Endothelial cell of umbilical vein (primary cell): Measurements from ENCODE around the gene CARD11. TPM values are rescaled to one million over a fixed set of nuclear protein-coding genes. Genes with fewer than 3 reads are reported as not detected.
A peak's percentile ranks its signal among the peaks of the same experiment; 100 is the strongest.

ENCODE experiments used
- BruUV-seq: library from RNA; stranded (reverse); fragments of 400-500 nt; replicated peaks from 2 replicates; lab custom pipeline; 2021; lab: Mats Ljungman, UMichigan
- CTCF ChIA-PET: fragments of 300-600, 350-600 bp; sonication (Branson Sonifier 250); formaldehyde crosslinking; loops from one replicate; lab custom pipeline; 2021; ENCODE audit warnings: antibody characterized with exemption, inconsistent platforms; lab: Charles Lee
- POLR2A ChIA-PET: fragments of 300-600, 350-600 bp; sonication (Branson Sonifier 250); formaldehyde crosslinking; loops from one replicate; lab custom pipeline; 2021; ENCODE audit warnings: antibody characterized with exemption, inconsistent platforms; lab: Charles Lee
- DNase-seq: peaks from one replicate; pipeline ENCODE4 v3.0.0-alpha.2; 2011; ENCODE audit warnings: low read depth, low spot score
- FAIRE-seq: peaks from 2 replicates; lab custom pipeline; 2011; peaks lifted over from hg19 to GRCh38; lab: Jason Lieb, UNC
- H2AFZ ChIP-seq: 2 replicates; pipeline ENCODE4 v1.6.0; 2012; ENCODE audit warnings: low read depth, low read length, control low read depth, inconsistent platforms
- H3K27ac ChIP-seq: 2 replicates; pipeline ENCODE4 v1.5.1; 2011; ENCODE audit warnings: low read depth, mild to moderate bottlenecking, control low read depth, low read length, moderate library complexity; ENCODE audit not compliant: insufficient read depth
- H3K27me3 ChIP-seq, 2 experiments: 2 replicates each; pipeline versions ENCODE4 v1.6.0 to v1.6.1; 2011; ENCODE audit warnings: low read length in 2 of 2, mixed read lengths in 1 of 2; ENCODE audit not compliant: control insufficient read depth in 2 of 2, insufficient read depth in 2 of 2
- H3K36me3 ChIP-seq, 2 experiments: 2 replicates in 1 of 2; 3 replicates in 1 of 2; pipeline ENCODE4 v1.5.1; 2011; ENCODE audit warnings: low read length in 2 of 2, mild to moderate bottlenecking in 1 of 2, moderate library complexity in 1 of 2; ENCODE audit not compliant: control insufficient read depth in 2 of 2, insufficient read depth in 2 of 2; ENCODE audit errors: extremely low read depth in 1 of 2
- H3K4me1 ChIP-seq: 3 replicates; pipeline ENCODE4 v1.5.1; 2011; ENCODE audit warnings: mild to moderate bottlenecking, low read length; ENCODE audit not compliant: control insufficient read depth, insufficient read depth; ENCODE audit errors: extremely low read depth
- H3K4me2 ChIP-seq: 2 replicates; pipeline ENCODE4 v1.6.1; 2011; ENCODE audit warnings: low read length, control low read depth, mixed read lengths; ENCODE audit not compliant: insufficient read depth
- H3K4me3 ChIP-seq, 3 experiments: fragments of 200-600 bp in 1 of 3; sonication (generic), shearing (Covaris generic) in 1 of 3; replicated peaks in 1 of 3; 2 replicates each; pipeline ENCODE4 v1.5.1; 2011 to 2016; ENCODE audit warnings: control low read depth in 3 of 3, low read length in 3 of 3, mild to moderate bottlenecking in 2 of 3, inconsistent platforms in 1 of 3, low read depth in 1 of 3, moderate library complexity in 1 of 3; ENCODE audit not compliant: insufficient read depth in 1 of 3
- H3K79me2 ChIP-seq: 2 replicates; pipeline ENCODE4 v1.6.0; 2012; ENCODE audit warnings: low read length, inconsistent platforms; ENCODE audit not compliant: control insufficient read depth, insufficient read depth
- H3K9ac ChIP-seq: replicated peaks from 2 replicates; pipeline ENCODE3; 2011; ENCODE audit warnings: low read length, control low read depth; ENCODE audit not compliant: insufficient read depth; ENCODE audit errors: extremely low read depth
- H3K9me1 ChIP-seq: replicated peaks from 3 replicates; pipeline ENCODE4 v1.6.0; 2011; ENCODE audit warnings: mild to moderate bottlenecking, low read length; ENCODE audit not compliant: control insufficient read depth, insufficient read depth; ENCODE audit errors: extremely low read depth
- H3K9me3 ChIP-seq: replicated peaks from 2 replicates; pipeline ENCODE4 v1.5.1; 2012; ENCODE audit warnings: low read length, inconsistent platforms; ENCODE audit not compliant: control insufficient read depth, insufficient read depth
- H4K20me1 ChIP-seq: replicated peaks from 2 replicates; pipeline ENCODE3; 2011; ENCODE audit warnings: mild to moderate bottlenecking, low read length; ENCODE audit not compliant: control insufficient read depth, insufficient read depth; ENCODE audit errors: extremely low read depth
- GATA2 ChIP-seq: IDR thresholded peaks from 2 replicates; pipeline ENCODE4 v1.7.0; 2011; ENCODE audit warnings: low read depth, mild to moderate bottlenecking, moderate library complexity, mixed read lengths, low read length; ENCODE audit not compliant: insufficient read length, insufficient read depth
- dilution Hi-C: fragments of 300-500 bp; cut with MboI; formaldehyde crosslinking; loops from one replicate; pipeline ENCODE4 v1.15.0; 2019; ENCODE audit warnings: low sequenced_read_pairs; ENCODE audit not compliant: extremely low pct_ligation_motif_present
- intact Hi-C: fragments of 100-400 bp; cut with micrococcal nuclease; formaldehyde crosslinking; loops from one replicate; pipeline ENCODE4 v1.10.0; 2022
- polyA plus RNA-seq, 4 experiments: library from polyadenylated mRNA; depleted of rRNA in 3 of 4; stranded (reverse) in 3 of 4; unstranded in 1 of 4; fragments of >200 nt; gene quantifications; 2 replicates each; pipeline versions ENCODE4 v1.2.1 to v1.2.3, GENCODE V29; 2011 to 2012; ENCODE audit warnings: missing spikeins in 1 of 4
- total RNA-seq: library from RNA; stranded (reverse); gene quantifications from 2 replicates; pipeline ENCODE4 v1.2.3, GENCODE V29; 2021
- TF ChIP-seq, protein P1 (sequence below), 2 donors: IDR thresholded peaks; 1 replicate in 1 of 2; 2 replicates in 1 of 2; pipeline ENCODE4 v1.5.1; 2011; ENCODE audit warnings: low read length in 2 of 2, mild to moderate bottlenecking in 2 of 2, moderate library complexity in 2 of 2, control low read depth in 1 of 2, inconsistent platforms in 1 of 2, low read depth in 1 of 2; ENCODE audit not compliant: insufficient read depth in 1 of 2; ENCODE audit errors: extremely low read depth in 1 of 2

Gene CARD11
- total and polyA plus RNA-seq, 2 donors (not counting 3 experiments of a cell fraction or from before 2014, with no cell fraction given), result 20.4 to 41.8 TPM

DNA sequence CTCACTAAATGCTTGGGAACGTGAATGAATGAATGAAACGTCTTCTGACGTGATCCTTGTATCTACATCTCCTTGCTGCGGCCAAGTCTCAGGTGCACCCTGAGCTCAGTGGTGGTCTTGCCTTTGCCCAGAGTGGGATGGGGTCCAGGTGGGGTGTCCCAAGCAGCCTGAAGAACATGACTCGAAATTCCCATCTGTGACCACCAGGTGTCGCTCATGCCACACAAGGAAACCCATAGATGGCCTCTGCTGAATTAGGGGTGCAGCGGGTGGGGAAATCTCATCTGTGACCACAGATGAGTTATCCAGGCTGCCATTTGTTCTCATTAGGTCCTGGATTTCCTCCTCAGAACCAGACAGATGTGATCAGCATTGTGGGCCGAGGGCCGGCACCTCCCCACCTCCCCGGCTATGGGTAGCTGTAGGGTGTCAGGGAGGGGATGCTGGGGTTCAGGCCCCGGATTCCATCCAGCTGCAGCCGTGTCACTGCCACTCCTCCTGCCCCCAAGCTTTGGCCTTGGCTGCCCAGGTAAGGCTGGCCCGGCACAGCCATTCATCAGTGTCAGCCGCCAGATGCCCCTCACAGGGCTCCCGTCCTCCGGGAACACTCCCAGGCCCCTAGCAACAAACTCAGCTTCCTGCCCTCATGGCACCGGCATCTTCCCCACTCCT is 178.5 kb downstream of the CARD11 start:
- Histone ChIP-seq H3K4me2 (no peak overlapping the region), H4K20me1 (no peaks in the 10 kb centered on the region), H3K79me2 (no peaks in the 10 kb centered on the region), H3K9ac (no peak overlapping the region), H3K4me1 (peaks cover 23% of the 10 kb centered on the region), H3K9me1 (no peaks in the 10 kb centered on the region), H2AFZ (no peak overlapping the region), H3K36me3 (no peaks in the 10 kb centered on the region), H3K27ac (no peak overlapping the region), H3K27me3 (no peaks in the 10 kb centered on the region), H3K4me3 (no peak overlapping the region), H3K9me3 (no peaks in the 10 kb centered on the region)
- no peak for TF ChIP-seq GATA2
- TF ChIP-seq, protein P1, sequence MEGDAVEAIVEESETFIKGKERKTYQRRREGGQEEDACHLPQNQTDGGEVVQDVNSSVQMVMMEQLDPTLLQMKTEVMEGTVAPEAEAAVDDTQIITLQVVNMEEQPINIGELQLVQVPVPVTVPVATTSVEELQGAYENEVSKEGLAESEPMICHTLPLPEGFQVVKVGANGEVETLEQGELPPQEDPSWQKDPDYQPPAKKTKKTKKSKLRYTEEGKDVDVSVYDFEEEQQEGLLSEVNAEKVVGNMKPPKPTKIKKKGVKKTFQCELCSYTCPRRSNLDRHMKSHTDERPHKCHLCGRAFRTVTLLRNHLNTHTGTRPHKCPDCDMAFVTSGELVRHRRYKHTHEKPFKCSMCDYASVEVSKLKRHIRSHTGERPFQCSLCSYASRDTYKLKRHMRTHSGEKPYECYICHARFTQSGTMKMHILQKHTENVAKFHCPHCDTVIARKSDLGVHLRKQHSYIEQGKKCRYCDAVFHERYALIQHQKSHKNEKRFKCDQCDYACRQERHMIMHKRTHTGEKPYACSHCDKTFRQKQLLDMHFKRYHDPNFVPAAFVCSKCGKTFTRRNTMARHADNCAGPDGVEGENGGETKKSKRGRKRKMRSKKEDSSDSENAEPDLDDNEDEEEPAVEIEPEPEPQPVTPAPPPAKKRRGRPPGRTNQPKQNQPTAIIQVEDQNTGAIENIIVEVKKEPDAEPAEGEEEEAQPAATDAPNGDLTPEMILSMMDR (IDR thresholded peaks at IDR 0.05; ENCODE audit: extremely low read depth in 1 of 2, insufficient read depth in 1 of 2, low read depth in 1 of 2, low read length in 2 of 2), result peak; percentile 78 to 81
- CTCF ChIA-PET, result interaction anchor here (0.6 to 3.3 kb wide), 27 partner anchors 10 to 1767 kb away, joined by 3 to 21 read pairs (median 4); no protein-coding TSS in a partner anchor
- DNase-seq, result peak; percentile 66
- dilution Hi-C loops, result no loop called here
- intact Hi-C loops, result loop anchor here (1.0 to 10.0 kb wide), 8 partner anchors 108 to 1770 kb away; partner anchors contain the start of gene SDK1
- POLR2A ChIA-PET, result interaction anchor here (0.7 kb wide), 1 partner anchor 130 kb away, joined by 3 read pairs; no protein-coding TSS in a partner anchor
- BruUV-seq, result no TSS peak
- FAIRE-seq, result peak; percentile 87
